GM12872 (cell line): ENCODE data around the gene RPS27L.

ENCODE experiments used
- TF ChIP-seq, protein P1 (sequence below): IDR thresholded peaks from 3 replicates; pipeline ENCODE4 v1.5.1; 2011; ENCODE audit warnings: low read depth, mild to moderate bottlenecking, low read length, moderate library complexity; ENCODE audit not compliant: insufficient read depth

The RPS27L gene

DNA sequence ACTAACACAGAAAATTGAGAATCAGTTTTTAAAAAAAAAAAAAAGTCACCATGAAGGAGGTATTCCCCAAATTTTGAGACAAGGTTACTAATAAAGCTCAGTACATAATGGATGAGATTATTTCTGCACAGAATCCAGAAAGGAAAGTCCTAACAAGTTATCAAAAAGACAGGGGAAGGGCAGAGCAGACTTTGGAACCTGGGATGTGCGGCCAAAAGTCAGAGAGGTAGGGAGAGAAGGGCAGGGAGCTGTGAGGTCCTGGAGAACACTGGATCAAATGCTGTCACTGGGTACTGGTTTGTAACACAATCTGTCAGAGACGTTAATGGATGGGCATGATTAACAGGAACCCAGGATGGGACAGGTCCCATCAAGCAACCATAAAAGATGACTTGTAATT is 47.8 kb downstream of the RPS27L start:
- TF ChIP-seq, protein P1, sequence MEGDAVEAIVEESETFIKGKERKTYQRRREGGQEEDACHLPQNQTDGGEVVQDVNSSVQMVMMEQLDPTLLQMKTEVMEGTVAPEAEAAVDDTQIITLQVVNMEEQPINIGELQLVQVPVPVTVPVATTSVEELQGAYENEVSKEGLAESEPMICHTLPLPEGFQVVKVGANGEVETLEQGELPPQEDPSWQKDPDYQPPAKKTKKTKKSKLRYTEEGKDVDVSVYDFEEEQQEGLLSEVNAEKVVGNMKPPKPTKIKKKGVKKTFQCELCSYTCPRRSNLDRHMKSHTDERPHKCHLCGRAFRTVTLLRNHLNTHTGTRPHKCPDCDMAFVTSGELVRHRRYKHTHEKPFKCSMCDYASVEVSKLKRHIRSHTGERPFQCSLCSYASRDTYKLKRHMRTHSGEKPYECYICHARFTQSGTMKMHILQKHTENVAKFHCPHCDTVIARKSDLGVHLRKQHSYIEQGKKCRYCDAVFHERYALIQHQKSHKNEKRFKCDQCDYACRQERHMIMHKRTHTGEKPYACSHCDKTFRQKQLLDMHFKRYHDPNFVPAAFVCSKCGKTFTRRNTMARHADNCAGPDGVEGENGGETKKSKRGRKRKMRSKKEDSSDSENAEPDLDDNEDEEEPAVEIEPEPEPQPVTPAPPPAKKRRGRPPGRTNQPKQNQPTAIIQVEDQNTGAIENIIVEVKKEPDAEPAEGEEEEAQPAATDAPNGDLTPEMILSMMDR = no peak

GRCh38 chr15:63107895-63108546 is 49.3 kb downstream of the RPS27L start:
- TF ChIP-seq, protein P1 = no peak

DNA sequence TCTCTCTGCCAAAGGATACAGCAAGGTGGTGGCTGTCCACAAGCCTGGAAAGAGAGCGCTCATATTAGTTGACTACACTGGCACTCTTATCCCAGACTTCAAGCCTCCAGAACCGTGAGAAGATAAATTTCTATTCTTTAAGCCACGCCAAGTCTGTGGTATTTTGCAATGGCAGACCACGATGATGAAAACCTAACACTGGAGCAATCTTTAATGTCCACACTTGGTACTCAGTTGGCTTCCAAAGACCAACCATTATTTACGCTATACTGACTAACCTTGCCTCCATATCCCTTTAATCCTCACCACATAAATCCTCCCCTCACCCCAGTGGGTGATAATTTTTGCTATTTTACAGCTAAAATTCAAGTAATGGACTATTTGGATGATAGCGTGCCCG is 52.5 kb downstream of the RPS27L start:
- TF ChIP-seq, protein P1 = no peak

- TF ChIP-seq, protein P1 = no peak
Observed at GRCh38 chr15:63103416-63103815, 53.9 kb downstream of the RPS27L start.
